ENCODE results near the gene TSHZ3. TPM values are rescaled to one million over a fixed set of nuclear protein-coding genes. Genes with fewer than 3 reads are reported as not detected.

TSHZ3 gene
- total RNA-seq, 2 donors from 2014 or later: 1.3 to 5.1 TPM

- Histone ChIP-seq H3K27ac (no peak overlapping the region), H3K4me1 (no peaks in the 10 kb centered on the region), H3K9me3 (no peaks in the 10 kb centered on the region), H3K36me3 (no peaks in the 10 kb centered on the region), H3K27me3 (no peaks in the 10 kb centered on the region), H3K4me3 (no peak overlapping the region), H3K9ac (ENCODE audit: low read depth in 2 of 2, low read length in 2 of 2) (no peak overlapping the region)
- intact Hi-C loops (cut with DNase I): no loop called here
- DNase-seq: no peak
- no peak for TF ChIP-seq CTCF (IDR thresholded peaks at IDR 0.05)
These were observed 44.4 kb downstream of the TSHZ3 start for GRCh38 chr19:31304831-31305312.

DNA sequence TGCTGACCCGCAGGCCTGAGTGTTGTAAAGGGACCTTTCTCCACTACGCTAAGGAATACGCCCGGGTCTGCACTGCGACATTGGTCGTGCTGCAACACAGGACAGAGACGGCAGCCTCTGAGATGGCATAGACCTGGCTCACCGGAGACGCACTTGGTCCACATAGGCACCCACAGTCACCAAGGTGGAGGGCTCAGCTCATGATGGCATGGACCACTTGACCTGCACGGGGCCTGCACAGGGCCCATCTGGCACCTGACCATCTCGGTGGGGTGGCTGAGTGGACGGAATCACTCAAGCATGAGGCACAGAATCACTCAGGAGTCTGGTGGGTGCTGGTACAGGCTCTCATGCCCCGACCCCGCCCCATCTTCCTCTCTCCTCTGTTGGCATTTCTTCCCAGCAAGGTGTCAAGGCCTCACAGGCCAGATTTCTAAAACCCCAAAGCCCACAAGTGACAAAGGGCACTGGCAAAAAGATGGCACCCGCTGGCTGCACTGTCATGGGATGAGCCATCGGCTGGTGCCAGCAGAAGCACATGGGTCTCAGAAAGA is 45.9 kb downstream of the TSHZ3 start:
- no peaks in the 10 kb centered on the region for H3K4me1 ChIP-seq
- no peaks in the 10 kb centered on the region for H3K27me3 ChIP-seq
- H3K9ac ChIP-seq (ENCODE audit: low read depth in 2 of 2, low read length in 2 of 2): no peak overlapping the region
- no peak for TF ChIP-seq CTCF (IDR thresholded peaks at IDR 0.05)
- DNase-seq: no peak
- H3K36me3 ChIP-seq: no peaks in the 10 kb centered on the region
- no peak overlapping the region for H3K27ac ChIP-seq
- no peaks in the 10 kb centered on the region for H3K9me3 ChIP-seq
- no peak overlapping the region for H3K4me3 ChIP-seq
- intact Hi-C loops (cut with DNase I): no loop called here

GRCh38 chr19:31301306-31301980 is 47.8 kb downstream of the TSHZ3 start:
- H3K4me3 ChIP-seq: no peak overlapping the region
- H3K27ac ChIP-seq: no peak overlapping the region
- H3K36me3 ChIP-seq: no peaks in the 10 kb centered on the region
- H3K27me3 ChIP-seq: no peaks in the 10 kb centered on the region
- H3K9me3 ChIP-seq: no peaks in the 10 kb centered on the region
- H3K9ac ChIP-seq (ENCODE audit: low read depth in 2 of 2, low read length in 2 of 2): no peak overlapping the region
- TF ChIP-seq CTCF (IDR thresholded peaks at IDR 0.05): no peak
- no peaks in the 10 kb centered on the region for H3K4me1 ChIP-seq
- no peak for DNase-seq
- intact Hi-C loops (cut with DNase I): no loop called here

- Histone ChIP-seq H3K36me3 (no peaks in the 10 kb centered on the region), H3K4me1 (no peaks in the 10 kb centered on the region), H3K9me3 (no peaks in the 10 kb centered on the region), H3K27ac (no peak overlapping the region), H3K4me3 (no peak overlapping the region), H3K9ac (ENCODE audit: low read depth in 2 of 2, low read length in 2 of 2) (no peak overlapping the region), H3K27me3 (no peaks in the 10 kb centered on the region)
- intact Hi-C loops (cut with DNase I): no loop called here
- DNase-seq: no peak
- no peak for TF ChIP-seq CTCF (IDR thresholded peaks at IDR 0.05)
These were observed 48.8 kb downstream of the TSHZ3 start for GRCh38 chr19:31300422-31300821.

DNA sequence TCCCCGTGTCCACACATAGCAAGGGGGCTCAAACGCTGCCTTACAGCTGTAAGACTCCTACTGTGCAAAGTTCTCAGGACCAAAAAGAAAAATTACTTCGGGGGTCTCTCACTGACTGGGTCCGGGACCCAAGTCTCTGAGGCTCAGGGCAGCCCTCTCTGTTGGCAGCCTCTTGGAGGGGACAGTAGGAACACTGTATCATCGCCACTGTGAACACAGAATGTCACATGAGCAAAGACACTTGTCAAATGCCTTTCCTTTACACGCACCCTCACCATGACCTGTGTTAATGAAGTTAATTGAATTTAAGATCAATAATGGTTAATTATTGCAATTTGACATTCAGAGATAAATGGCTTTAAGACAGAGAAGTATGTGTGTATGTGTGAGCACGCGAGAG is 49.6 kb downstream of the TSHZ3 start:
- no peak for DNase-seq
- Histone ChIP-seq H3K9me3 (no peaks in the 10 kb centered on the region), H3K9ac (ENCODE audit: low read depth in 2 of 2, low read length in 2 of 2) (no peak overlapping the region), H3K4me3 (no peak overlapping the region), H3K4me1 (no peaks in the 10 kb centered on the region), H3K27me3 (no peaks in the 10 kb centered on the region), H3K36me3 (no peaks in the 10 kb centered on the region), H3K27ac (no peak overlapping the region)
- intact Hi-C loops (cut with DNase I): no loop called here
- TF ChIP-seq CTCF (IDR thresholded peaks at IDR 0.05): no peak
